GM12872 (cell line): ENCODE data around the gene ITPR3.

ENCODE experiments used
- TF ChIP-seq, protein P1 (sequence below): IDR thresholded peaks from 3 replicates; pipeline ENCODE4 v1.5.1; 2011; ENCODE audit warnings: low read depth, mild to moderate bottlenecking, low read length, moderate library complexity; ENCODE audit not compliant: insufficient read depth

The ITPR3 gene

DNA sequence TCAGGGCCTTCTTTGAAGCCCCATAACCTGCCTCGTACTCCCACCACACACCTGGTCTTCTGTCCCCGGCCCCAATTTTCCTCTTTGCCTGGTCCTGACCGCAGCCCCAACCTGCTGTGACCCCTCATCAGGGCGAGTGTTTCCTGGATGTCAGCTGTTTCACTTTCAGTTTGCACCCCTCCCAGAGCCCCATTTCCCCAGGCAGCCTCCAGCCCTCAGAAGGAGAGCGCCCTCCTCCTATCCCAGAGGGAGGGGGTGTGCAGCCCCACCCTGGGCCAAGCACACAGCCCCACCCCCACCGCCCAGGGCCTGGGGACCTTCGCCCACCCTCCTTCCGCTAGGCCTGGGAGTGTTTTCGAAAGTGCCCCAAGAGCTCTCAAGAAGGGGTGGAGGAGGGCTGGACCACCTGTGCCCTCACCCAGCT, 42.5 kb upstream of the ITPR3 start:
- TF ChIP-seq, protein P1, sequence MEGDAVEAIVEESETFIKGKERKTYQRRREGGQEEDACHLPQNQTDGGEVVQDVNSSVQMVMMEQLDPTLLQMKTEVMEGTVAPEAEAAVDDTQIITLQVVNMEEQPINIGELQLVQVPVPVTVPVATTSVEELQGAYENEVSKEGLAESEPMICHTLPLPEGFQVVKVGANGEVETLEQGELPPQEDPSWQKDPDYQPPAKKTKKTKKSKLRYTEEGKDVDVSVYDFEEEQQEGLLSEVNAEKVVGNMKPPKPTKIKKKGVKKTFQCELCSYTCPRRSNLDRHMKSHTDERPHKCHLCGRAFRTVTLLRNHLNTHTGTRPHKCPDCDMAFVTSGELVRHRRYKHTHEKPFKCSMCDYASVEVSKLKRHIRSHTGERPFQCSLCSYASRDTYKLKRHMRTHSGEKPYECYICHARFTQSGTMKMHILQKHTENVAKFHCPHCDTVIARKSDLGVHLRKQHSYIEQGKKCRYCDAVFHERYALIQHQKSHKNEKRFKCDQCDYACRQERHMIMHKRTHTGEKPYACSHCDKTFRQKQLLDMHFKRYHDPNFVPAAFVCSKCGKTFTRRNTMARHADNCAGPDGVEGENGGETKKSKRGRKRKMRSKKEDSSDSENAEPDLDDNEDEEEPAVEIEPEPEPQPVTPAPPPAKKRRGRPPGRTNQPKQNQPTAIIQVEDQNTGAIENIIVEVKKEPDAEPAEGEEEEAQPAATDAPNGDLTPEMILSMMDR: no peak

DNA sequence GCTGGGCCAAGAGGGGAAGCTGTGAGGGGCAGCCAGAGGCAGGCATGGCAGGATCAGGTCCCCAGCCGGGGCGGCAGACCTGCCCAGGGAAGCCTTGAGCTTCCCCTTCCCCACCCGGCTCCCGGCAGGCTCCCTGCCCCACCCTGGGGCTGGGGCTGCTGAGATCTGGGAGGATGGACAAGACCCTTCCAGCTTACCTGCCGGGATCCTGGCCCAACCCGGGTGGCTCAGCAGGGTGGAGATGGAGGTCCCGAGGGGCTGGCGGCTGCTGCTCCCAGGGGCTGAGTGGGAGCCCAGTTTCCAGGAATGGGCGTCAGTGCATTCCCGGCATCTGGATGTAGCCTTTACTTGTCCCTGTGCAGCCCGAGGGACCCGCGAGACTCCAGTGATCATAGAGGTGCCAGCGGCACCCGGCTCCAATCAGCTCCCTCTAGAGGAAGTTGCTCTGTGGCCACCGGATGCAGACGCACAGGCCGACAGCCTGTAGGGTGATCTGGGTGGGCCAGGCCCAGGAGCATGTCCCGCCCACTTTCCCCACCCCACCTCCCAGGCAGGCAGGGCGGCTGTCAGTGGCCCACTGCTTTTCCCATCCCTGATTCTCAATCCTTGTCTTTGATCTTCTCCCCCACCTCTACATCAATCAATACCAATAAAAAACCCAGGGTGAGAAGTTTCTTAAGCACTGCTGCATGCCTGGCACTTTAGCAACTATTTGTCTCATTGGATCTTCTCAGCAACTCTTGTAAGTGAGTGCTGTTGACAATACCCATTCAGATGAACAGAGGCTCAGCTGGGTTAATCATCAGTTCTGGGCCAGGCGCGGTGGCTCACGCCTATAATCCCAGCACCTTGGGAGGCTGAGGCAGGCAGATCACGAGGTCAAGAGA, 41.1 kb upstream of the ITPR3 start, which contains the start of gene BAK1:
BAK1 (minus strand) TSS at position 449 of the 887 bp plus-strand sequence. CDS start 2,672 bp downstream, outside the sequence.
- TF ChIP-seq, protein P1: peak; percentile 57

DNA sequence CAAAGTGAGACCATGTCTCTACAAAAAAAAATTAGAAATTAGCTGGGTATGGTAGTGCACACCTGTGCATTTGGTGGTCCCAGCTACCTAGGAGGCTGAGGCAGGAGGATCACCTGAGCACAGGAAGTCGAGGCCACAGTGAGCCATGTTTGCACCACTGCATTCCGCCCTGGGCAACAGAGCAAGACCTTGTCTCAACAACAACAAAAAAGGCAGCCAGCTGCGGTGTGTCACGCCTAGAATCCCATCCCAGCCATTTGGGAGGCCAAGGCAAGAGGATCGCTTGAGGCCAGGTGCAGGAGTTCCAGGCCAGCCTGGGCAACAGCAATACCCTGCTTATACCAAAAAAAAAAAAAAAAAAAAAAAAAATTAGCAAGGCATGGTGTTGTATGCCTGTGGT, 39.9 kb upstream of the ITPR3 start:
- TF ChIP-seq, protein P1: no peak

DNA sequence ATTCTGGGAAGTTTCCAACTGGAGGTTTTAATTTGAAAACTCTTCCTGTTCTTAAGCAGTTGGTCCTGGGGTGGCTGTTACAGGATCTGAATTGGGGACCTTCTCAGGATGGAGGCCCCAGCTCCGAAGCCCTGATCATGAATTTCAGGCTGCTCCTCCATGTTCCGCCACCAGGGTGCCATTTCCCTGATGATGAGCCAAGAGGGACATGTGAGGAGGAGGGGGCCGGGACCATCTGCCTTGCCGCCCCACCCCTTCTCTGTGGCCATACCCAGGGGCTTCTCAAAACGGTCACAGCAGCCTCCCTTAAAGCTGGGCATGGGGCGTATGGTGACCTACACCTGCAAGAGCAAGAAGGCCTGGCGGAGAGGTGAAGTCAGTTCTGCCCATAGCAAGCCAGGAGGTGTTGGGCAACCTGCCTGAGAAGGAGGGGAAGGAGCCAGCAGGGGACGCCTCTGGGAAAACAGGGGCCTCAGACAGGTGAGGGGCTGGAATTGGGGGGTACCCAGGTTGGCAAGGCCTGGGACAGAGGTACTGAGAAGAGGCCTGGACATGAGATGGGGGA, 37.4 kb upstream of the ITPR3 start:
- TF ChIP-seq, protein P1: peak; percentile 53; the same call in 2 of the 3 replicates

DNA sequence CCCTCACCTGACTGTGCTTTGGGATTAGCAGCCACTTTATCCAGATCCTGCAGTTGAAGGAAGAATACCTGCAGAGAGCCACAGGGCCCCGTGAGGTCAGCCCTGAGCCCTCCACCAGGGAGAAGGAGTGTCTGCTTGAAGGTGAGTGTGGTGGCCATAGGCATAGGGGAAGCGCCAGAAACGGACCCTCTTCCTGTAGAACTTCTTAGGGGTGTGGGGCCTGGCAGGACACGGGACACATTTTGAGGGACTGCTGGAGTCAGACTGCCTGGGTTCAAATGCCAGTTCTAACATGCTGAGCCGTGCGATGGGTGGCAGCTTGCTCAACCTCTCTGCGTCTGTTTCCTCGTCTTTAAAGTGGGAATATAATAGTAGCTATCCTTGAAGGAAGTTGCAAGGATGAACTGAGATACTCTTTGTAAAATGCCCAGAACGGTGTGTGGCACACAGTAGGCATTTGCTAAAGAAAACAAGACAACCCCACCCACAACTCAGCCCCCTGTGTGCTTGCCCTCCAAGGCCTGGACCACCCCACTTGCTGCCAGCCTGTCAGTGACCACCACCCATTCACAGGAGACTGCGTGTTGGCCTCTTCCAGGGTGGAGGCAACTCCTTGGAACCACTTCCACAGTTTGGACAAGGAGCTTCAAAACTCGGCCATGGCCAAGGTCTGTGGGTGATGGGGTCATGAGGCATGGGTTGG, 36.3 kb upstream of the ITPR3 start:
- TF ChIP-seq, protein P1: no peak

DNA sequence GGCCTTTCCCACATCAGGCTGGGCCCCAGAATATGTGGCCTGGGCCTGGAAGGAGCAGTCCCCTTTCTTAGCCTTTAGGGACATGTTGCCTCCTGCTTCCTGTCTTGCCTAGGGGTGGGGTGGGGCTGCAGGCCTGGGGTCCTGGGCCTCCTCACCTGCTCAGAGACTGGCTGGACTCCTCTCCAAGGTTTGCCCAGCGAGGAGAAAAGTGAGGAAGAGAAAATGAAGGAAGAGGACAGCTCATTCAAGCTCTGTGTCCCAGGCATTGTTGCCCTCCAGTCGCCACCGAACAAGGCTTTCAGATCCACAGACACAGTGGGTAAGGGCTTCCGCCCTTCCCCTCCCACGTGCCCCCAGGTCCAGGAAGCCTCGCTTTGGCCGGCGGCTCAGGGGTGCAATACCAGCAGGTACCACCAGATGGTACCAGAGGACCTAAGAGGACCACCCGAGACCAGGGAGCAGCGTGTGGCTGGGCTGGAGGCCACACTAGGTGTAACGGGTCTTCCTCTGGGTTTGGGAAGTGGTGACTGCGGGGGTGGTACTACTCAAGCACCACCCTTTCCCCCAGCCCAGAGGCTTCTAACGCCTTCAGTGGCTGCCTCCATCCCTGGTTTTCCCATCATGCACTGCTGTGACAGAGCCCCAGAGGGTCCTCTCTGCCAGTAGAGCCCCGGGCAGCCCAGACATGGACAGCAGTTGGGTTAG, 35.6 kb upstream of the ITPR3 start:
- TF ChIP-seq, protein P1: peak; percentile 98

DNA sequence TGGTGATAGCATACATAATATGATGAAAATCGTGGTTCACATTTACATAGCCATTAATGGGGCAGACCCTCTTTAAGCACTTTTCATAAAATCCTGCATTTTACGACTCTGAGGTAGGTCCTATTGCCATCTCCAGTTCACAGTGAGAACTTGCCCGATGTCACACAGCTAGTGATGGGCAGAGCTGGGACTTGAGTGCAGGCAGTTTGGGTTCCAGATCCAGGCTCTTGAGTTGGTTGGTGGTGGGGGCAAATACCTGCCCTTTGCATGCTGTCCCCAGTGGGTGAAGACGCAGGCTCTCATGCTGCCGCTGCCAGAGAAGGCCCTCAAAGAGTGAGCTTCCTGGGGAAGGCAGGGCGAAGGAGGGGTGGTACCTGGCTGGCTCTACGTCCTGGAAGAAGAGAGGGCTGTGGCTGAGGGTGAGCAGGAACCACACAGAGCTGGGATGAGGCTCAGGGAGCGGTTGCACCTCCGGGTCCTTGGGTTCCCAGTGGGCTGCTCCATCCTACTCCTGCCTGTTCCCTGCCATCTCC, 34.9 kb upstream of the ITPR3 start:
- TF ChIP-seq, protein P1: no peak
